Tibial nerve (tissue), 4 donors: ENCODE results near the gene MS4A10.

Source experiments
- EP300 ChIP-seq, 2 donors: sonication (generic); formaldehyde crosslinking; IDR thresholded peaks; one replicate each; pipeline ENCODE4 v1.6.1; 2017; ENCODE audit warnings: antibody characterized with exemption in 2 of 2, mild to moderate bottlenecking in 1 of 2
- POLR2A ChIP-seq, 2 donors: fragments of 450-650 bp; IDR thresholded peaks; one replicate each; pipeline ENCODE4 v1.6.1; 2017; ENCODE audit warnings: antibody characterized with exemption in 2 of 2, mild to moderate bottlenecking in 2 of 2, moderate library complexity in 2 of 2
- TF ChIP-seq, protein P1 (sequence below), 5 experiments: fragments of 200-600 bp in 3 of 5; fragments of 450-650 bp in 2 of 5; sonication (generic) in 3 of 5; IDR thresholded peaks; one replicate each; pipeline ENCODE4 v1.5.1; 2016 to 2019; ENCODE audit warnings: antibody characterized with exemption in 5 of 5, mild to moderate bottlenecking in 3 of 5, moderate library complexity in 2 of 5

DNA sequence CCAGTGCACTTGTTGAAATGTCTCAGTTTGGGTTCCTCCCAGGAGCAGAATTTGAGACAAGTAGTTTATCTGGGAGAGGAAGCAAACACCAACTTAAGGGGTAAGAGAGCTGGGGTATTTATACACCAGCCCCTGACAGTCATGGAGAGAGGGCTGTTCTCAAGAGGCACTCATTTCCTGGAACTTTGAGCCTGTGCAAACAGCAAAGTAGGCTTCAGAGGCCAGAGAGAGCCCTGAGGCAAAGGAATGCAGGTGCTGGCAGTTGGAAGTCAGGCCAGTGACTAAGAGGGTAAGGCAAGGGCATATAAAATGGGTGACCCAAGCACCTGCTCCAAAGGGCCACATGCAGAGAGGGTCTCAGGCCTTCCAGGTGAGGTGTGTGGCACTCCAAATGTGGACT is 44.6 kb upstream of the MS4A10 start:
- TF ChIP-seq, protein P1, sequence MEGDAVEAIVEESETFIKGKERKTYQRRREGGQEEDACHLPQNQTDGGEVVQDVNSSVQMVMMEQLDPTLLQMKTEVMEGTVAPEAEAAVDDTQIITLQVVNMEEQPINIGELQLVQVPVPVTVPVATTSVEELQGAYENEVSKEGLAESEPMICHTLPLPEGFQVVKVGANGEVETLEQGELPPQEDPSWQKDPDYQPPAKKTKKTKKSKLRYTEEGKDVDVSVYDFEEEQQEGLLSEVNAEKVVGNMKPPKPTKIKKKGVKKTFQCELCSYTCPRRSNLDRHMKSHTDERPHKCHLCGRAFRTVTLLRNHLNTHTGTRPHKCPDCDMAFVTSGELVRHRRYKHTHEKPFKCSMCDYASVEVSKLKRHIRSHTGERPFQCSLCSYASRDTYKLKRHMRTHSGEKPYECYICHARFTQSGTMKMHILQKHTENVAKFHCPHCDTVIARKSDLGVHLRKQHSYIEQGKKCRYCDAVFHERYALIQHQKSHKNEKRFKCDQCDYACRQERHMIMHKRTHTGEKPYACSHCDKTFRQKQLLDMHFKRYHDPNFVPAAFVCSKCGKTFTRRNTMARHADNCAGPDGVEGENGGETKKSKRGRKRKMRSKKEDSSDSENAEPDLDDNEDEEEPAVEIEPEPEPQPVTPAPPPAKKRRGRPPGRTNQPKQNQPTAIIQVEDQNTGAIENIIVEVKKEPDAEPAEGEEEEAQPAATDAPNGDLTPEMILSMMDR (IDR thresholded peaks at IDR 0.05) = no peak
- no peak for TF ChIP-seq POLR2A (IDR thresholded peaks at IDR 0.05)
- TF ChIP-seq EP300 (IDR thresholded peaks at IDR 0.05) = no peak
